ENCODE results near the gene SNAI3.

- TF ChIP-seq, protein P1, sequence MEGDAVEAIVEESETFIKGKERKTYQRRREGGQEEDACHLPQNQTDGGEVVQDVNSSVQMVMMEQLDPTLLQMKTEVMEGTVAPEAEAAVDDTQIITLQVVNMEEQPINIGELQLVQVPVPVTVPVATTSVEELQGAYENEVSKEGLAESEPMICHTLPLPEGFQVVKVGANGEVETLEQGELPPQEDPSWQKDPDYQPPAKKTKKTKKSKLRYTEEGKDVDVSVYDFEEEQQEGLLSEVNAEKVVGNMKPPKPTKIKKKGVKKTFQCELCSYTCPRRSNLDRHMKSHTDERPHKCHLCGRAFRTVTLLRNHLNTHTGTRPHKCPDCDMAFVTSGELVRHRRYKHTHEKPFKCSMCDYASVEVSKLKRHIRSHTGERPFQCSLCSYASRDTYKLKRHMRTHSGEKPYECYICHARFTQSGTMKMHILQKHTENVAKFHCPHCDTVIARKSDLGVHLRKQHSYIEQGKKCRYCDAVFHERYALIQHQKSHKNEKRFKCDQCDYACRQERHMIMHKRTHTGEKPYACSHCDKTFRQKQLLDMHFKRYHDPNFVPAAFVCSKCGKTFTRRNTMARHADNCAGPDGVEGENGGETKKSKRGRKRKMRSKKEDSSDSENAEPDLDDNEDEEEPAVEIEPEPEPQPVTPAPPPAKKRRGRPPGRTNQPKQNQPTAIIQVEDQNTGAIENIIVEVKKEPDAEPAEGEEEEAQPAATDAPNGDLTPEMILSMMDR (IDR thresholded peaks at IDR 0.05): no peak
- no peak for TF ChIP-seq POLR2AphosphoS5 (IDR thresholded peaks at IDR 0.05; ENCODE audit: low read depth, low read length)
- TF ChIP-seq, protein P2, sequence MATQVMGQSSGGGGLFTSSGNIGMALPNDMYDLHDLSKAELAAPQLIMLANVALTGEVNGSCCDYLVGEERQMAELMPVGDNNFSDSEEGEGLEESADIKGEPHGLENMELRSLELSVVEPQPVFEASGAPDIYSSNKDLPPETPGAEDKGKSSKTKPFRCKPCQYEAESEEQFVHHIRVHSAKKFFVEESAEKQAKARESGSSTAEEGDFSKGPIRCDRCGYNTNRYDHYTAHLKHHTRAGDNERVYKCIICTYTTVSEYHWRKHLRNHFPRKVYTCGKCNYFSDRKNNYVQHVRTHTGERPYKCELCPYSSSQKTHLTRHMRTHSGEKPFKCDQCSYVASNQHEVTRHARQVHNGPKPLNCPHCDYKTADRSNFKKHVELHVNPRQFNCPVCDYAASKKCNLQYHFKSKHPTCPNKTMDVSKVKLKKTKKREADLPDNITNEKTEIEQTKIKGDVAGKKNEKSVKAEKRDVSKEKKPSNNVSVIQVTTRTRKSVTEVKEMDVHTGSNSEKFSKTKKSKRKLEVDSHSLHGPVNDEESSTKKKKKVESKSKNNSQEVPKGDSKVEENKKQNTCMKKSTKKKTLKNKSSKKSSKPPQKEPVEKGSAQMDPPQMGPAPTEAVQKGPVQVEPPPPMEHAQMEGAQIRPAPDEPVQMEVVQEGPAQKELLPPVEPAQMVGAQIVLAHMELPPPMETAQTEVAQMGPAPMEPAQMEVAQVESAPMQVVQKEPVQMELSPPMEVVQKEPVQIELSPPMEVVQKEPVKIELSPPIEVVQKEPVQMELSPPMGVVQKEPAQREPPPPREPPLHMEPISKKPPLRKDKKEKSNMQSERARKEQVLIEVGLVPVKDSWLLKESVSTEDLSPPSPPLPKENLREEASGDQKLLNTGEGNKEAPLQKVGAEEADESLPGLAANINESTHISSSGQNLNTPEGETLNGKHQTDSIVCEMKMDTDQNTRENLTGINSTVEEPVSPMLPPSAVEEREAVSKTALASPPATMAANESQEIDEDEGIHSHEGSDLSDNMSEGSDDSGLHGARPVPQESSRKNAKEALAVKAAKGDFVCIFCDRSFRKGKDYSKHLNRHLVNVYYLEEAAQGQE (IDR thresholded peaks at IDR 0.05; ENCODE audit: insufficient read depth in 1 of 2, low read depth in 2 of 2, low read length in 1 of 2): no peak
- TF ChIP-seq TCF7L2 (IDR thresholded peaks at IDR 0.05; ENCODE audit: low read depth, low read length): no peak
- TF ChIP-seq SIN3A (IDR thresholded peaks at IDR 0.05; ENCODE audit: borderline replicate concordance, insufficient read depth, low read depth, low read length): no peak
These were observed 53.7 kb downstream of the SNAI3 start for GRCh38 chr16:88632587-88632930.
